Measurements from ENCODE around the gene RBM12.
A peak's percentile ranks its signal among the peaks of the same experiment; 100 is the strongest.

Gene RBM12

GRCh38 chr20:35617397-35618262 lies 47.1 kb downstream of the RBM12 start:
- Histone ChIP-seq H3K4me3 (ENCODE audit: low read length) (peak overlapping the region; percentile 66), H3K36me3 (ENCODE audit: insufficient read depth, low read length) (peaks cover 3% of the 10 kb centered on the region; the same call in 1 of the 2 replicates), H3K9ac (ENCODE audit: low read depth, low read length) (no peak overlapping the region), H3K4me1 (ENCODE audit: insufficient read depth, low read length) (peaks cover 7% of the 10 kb centered on the region; the same call in 1 of the 2 replicates), H3K27ac (ENCODE audit: low read depth, low read length) (no peak overlapping the region), H3K9me3 (ENCODE audit: insufficient read depth, low read depth, low read length) (no peaks in the 10 kb centered on the region), H3K27me3 (ENCODE audit: insufficient read depth, low read length) (peaks cover 11% of the 10 kb centered on the region)
- WGBS: 16% methylated on average over 22 of the region's 22 CpGs

GRCh38 chr20:35616465-35617396 lies 48.0 kb downstream of the RBM12 start:
- Histone ChIP-seq H3K36me3 (ENCODE audit: insufficient read depth, low read length) (peaks cover 1% of the 10 kb centered on the region; the same call in 1 of the 2 replicates), H3K4me1 (ENCODE audit: insufficient read depth, low read length) (peaks cover 7% of the 10 kb centered on the region; the same call in 1 of the 2 replicates), H3K9ac (ENCODE audit: low read depth, low read length) (peak overlapping the region; percentile 54; the same call in 1 of the 2 replicates), H3K4me3 (ENCODE audit: low read length) (peak overlapping the region; percentile 66), H3K27ac (ENCODE audit: low read depth, low read length) (no peak overlapping the region), H3K9me3 (ENCODE audit: insufficient read depth, low read depth, low read length) (no peaks in the 10 kb centered on the region), H3K27me3 (ENCODE audit: insufficient read depth, low read length) (peaks cover 11% of the 10 kb centered on the region)
- 5% methylated on average over 57 of the region's 57 CpGs for WGBS

DNA sequence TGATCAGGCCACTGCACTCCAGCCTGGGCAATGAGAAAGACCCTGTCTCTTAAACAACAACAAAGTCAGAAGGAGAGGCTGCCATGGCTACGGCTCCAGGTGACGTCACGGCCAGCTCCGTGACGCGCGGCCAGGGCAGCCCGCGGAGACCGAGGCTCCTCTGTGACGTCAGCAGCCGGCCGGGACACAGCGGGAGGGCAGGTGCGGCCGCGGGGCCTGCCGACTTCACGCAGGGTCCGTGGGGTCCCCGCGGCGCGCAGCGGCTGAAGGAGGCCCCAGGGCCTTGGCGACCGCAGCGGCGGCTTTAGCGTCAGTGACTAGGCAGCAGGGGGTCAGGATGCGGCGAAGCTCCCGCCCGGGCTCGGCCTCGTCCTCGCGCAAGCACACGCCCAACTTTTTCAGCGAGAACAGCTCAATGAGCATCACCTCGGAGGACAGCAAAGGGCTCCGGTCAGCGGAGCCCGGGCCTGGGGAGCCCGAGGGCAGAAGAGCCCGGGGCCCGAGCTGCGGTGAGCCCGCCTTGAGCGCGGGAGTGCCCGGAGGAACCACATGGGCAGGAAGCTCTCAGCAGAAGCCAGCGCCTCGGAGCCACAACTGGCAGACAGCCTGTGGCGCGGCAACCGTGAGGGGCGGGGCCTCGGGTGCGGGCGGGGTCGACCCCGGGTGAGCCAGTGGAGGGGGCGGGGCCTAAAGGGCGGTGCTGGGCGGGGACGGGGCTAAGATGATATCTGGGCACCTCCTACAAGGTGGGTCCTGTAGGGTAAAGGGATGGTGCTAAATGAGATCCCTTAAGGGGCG lies 48.8 kb downstream of the RBM12 start, which contains the start of gene SPAG4:
TSS of gene SPAG4 (plus strand) at position 163 of the 798 bp plus-strand sequence. CDS start at position 338, 175 bp downstream.
- Histone ChIP-seq H3K36me3 (ENCODE audit: insufficient read depth, low read length) (no peaks in the 10 kb centered on the region), H3K9me3 (ENCODE audit: insufficient read depth, low read depth, low read length) (no peaks in the 10 kb centered on the region), H3K27ac (ENCODE audit: low read depth, low read length) (peak within 1 kb of the TSS; percentile 94; the same call in 1 of the 2 replicates), H3K4me3 (ENCODE audit: low read length) (peak within 1 kb of the TSS; percentile 66), H3K27me3 (ENCODE audit: insufficient read depth, low read length) (peaks cover 11% of the 10 kb centered on the region), H3K9ac (ENCODE audit: low read depth, low read length) (peak within 1 kb of the TSS; percentile 67), H3K4me1 (ENCODE audit: insufficient read depth, low read length) (peaks cover 7% of the 10 kb centered on the region; the same call in 1 of the 2 replicates)
- 1% methylated on average over 68 of the region's 68 CpGs for WGBS

DNA sequence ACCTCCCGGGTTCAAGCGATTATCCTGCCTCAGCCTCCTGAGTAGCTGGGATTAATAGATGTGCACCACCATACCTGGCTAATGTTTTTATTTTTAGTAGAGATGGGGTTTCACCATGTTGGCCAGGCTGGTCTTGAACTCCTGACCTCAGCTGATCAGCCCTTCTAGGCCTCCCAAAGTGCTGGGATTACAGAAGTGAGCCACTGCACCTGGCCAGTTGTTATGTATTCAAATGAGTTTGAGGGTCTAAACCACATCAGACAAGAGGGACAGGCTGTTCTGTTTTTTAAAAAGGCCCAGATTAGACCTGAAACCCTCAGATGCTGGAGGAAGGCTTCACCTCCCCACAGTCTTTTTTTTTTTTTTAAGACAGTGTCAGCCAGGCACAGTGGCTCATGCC lies 53.2 kb downstream of the RBM12 start:
- 92% methylated on average over 2 of the region's 2 CpGs for WGBS
- no peak overlapping the region for H3K4me3 ChIP-seq (ENCODE audit: low read length)

DNA sequence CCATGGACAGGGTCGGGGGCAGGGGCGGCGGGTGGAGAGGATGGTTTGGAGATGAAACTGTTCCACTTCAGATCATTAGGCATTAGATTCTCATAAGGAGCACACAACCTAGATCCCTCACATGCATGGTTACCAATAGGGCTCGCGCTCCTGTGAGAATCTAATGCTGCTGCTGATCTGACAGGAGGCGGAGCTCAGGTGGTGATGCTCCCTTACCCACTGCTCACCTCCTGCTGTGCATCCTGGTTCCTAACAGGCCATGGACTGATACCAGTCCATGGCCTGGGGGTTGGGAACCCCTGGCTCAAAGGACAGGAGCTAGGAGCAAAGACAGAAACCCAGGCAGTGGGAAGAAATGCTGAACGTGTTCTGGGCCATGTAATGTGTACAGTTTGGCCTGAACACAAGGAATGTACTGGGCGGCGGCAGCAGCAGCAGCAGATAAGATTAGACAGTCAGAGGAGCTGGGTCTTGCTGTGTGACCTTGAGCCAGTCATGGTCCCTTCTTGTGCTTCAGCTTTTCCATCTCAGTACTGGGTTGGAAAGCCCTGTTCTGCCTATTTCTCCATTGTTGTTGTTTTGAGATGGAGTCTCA lies 53.8 kb downstream of the RBM12 start:
- no peak overlapping the region for H3K27ac ChIP-seq (ENCODE audit: low read depth, low read length)
- no peaks in the 10 kb centered on the region for H3K4me1 ChIP-seq (ENCODE audit: insufficient read depth, low read length)
- H3K4me3 ChIP-seq (ENCODE audit: low read length): no peak overlapping the region

More for the DNA sequence above, 53.2 kb downstream of the RBM12 start:
- H3K9ac ChIP-seq (ENCODE audit: low read depth, low read length): no peak overlapping the region
- H3K27ac ChIP-seq (ENCODE audit: low read depth, low read length): no peak overlapping the region
- H3K4me1 ChIP-seq (ENCODE audit: insufficient read depth, low read length): no peaks in the 10 kb centered on the region
- no peaks in the 10 kb centered on the region for H3K36me3 ChIP-seq (ENCODE audit: insufficient read depth, low read length)
- H3K27me3 ChIP-seq (ENCODE audit: insufficient read depth, low read length): no peaks in the 10 kb centered on the region
- H3K9me3 ChIP-seq (ENCODE audit: insufficient read depth, low read depth, low read length): no peaks in the 10 kb centered on the region

DNA sequence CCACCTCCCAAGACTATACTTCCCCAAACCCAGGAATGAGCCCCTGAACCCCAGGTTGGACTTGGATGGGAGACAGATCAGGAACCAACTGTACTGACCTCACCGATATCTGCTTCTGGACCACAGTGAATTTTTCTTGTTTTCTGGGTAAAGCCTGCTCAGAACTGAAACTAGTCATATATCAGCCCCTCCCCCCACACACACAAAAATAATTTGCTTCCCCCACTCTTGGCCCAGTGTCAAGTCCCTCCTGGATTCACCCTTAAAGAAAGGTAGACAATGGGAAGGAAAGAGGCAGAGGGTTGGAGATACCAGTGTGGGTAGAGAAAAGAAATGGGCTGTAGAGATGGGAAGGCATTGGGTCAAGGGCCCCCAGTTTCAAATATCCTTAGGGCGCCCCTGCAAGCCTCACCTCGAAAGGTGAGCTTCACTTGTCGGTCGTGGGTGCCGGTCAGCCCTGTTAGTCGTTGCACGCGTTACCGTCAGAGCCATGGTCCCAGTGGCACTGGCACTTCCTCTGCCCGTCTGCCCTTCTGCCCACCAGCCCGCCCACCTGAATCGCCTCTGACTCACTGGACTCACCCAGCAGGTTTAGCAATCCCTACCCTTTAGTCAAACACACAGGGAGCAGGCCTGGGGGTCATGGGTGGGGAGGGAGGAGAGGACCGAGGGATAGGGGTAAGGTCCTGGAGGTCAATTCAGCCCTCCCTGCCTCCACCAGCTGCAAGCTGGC lies 57.5 kb downstream of the RBM12 start:
- 88% methylated on average over 13 of the region's 14 CpGs for WGBS
- Histone ChIP-seq H3K4me3 (ENCODE audit: low read length) (no peak overlapping the region), H3K36me3 (ENCODE audit: insufficient read depth, low read length) (no peaks in the 10 kb centered on the region), H3K27ac (ENCODE audit: low read depth, low read length) (no peak overlapping the region), H3K9me3 (ENCODE audit: insufficient read depth, low read depth, low read length) (no peaks in the 10 kb centered on the region), H3K9ac (ENCODE audit: low read depth, low read length) (no peak overlapping the region), H3K4me1 (ENCODE audit: insufficient read depth, low read length) (peaks cover 5% of the 10 kb centered on the region; the same call in 1 of the 2 replicates), H3K27me3 (ENCODE audit: insufficient read depth, low read length) (peaks cover 18% of the 10 kb centered on the region)

More for the DNA sequence above, 53.8 kb downstream of the RBM12 start:
- H3K27me3 ChIP-seq (ENCODE audit: insufficient read depth, low read length): no peaks in the 10 kb centered on the region
- H3K36me3 ChIP-seq (ENCODE audit: insufficient read depth, low read length): no peaks in the 10 kb centered on the region
- H3K9me3 ChIP-seq (ENCODE audit: insufficient read depth, low read depth, low read length): no peaks in the 10 kb centered on the region
- no peak overlapping the region for H3K9ac ChIP-seq (ENCODE audit: low read depth, low read length)
- 88% methylated on average over 9 of the region's 9 CpGs for WGBS

DNA sequence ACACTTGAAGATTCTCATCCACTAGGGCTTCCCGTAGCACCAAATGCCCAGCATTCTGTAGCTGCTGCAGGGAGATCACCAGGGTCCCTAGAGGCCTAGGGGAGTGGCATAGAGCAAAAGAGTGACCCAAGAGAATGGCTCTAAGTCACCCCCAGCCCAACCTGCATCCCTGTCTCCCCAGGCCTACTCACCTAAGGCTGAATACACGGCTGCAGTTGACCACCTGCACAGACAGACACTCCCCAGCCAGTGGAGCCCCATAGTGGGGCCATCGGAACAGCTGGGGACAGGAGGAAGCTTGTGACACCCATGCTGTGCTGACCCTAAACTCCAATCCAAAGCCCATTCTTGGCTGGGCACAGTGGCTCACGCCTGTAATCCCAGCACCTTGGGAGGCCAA lies 58.6 kb downstream of the RBM12 start:
- Histone ChIP-seq H3K4me3 (ENCODE audit: low read length) (no peak overlapping the region), H3K36me3 (ENCODE audit: insufficient read depth, low read length) (no peaks in the 10 kb centered on the region), H3K27me3 (ENCODE audit: insufficient read depth, low read length) (peaks cover 28% of the 10 kb centered on the region), H3K27ac (ENCODE audit: low read depth, low read length) (no peak overlapping the region), H3K4me1 (ENCODE audit: insufficient read depth, low read length) (peaks cover 5% of the 10 kb centered on the region; the same call in 1 of the 2 replicates), H3K9ac (ENCODE audit: low read depth, low read length) (no peak overlapping the region), H3K9me3 (ENCODE audit: insufficient read depth, low read depth, low read length) (no peaks in the 10 kb centered on the region)
- 91% methylated on average over 4 of the region's 4 CpGs for WGBS

DNA sequence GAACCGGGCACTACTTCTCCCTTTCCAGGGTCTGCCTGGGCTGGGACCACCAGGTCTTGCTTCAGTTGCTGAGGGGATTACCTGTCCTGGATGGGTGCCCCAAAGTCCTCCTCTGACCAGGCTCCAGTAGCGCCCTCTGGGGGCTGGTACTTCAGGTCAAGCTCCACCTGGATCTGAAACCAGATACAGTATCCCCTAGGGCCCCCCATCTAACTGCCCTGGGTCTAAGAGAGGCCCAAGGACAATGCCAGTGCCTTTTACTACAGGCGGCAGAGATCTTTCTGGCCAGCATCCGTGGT lies 60.3 kb downstream of the RBM12 start:
- Histone ChIP-seq H3K4me1 (ENCODE audit: insufficient read depth, low read length) (peaks cover 5% of the 10 kb centered on the region; the same call in 1 of the 2 replicates), H3K9me3 (ENCODE audit: insufficient read depth, low read depth, low read length) (no peaks in the 10 kb centered on the region)
- 60% methylated on average over 4 of the region's 4 CpGs for WGBS

GRCh38 chr20:35603695-35604448 lies 60.8 kb downstream of the RBM12 start:
- no peak overlapping the region for H3K9ac ChIP-seq (ENCODE audit: low read depth, low read length)
- H3K4me1 ChIP-seq (ENCODE audit: insufficient read depth, low read length): peaks cover 5% of the 10 kb centered on the region; the same call in 1 of the 2 replicates
- peaks cover 48% of the 10 kb centered on the region for H3K27me3 ChIP-seq (ENCODE audit: insufficient read depth, low read length)
- no peaks in the 10 kb centered on the region for H3K36me3 ChIP-seq (ENCODE audit: insufficient read depth, low read length)
- WGBS: 90% methylated on average over 11 of the region's 11 CpGs
- no peak overlapping the region for H3K4me3 ChIP-seq (ENCODE audit: low read length)
- no peak overlapping the region for H3K27ac ChIP-seq (ENCODE audit: low read depth, low read length)
- no peaks in the 10 kb centered on the region for H3K9me3 ChIP-seq (ENCODE audit: insufficient read depth, low read depth, low read length)

More for the DNA sequence above, 60.3 kb downstream of the RBM12 start:
- peaks cover 45% of the 10 kb centered on the region for H3K27me3 ChIP-seq (ENCODE audit: insufficient read depth, low read length)
- no peak overlapping the region for H3K27ac ChIP-seq (ENCODE audit: low read depth, low read length)
- H3K4me3 ChIP-seq (ENCODE audit: low read length): no peak overlapping the region
- no peak overlapping the region for H3K9ac ChIP-seq (ENCODE audit: low read depth, low read length)
- H3K36me3 ChIP-seq (ENCODE audit: insufficient read depth, low read length): no peaks in the 10 kb centered on the region
